LNCaP clone FGC (cell line): ENCODE measurements around the gene PFN4.
A peak's percentile ranks its signal among the peaks of the same experiment; 100 is the strongest.

Experiments used
- DNase-seq: peaks from one replicate; pipeline ENCODE4 v3.0.0-alpha.2; 2011; ENCODE audit warnings: low read depth
- H3K4me3 ChIP-seq: 2 replicates; pipeline ENCODE4 v1.5.1; 2011; ENCODE audit warnings: mild to moderate bottlenecking, low read depth, low read length, control low read depth
- TF ChIP-seq, protein P1 (sequence below): IDR thresholded peaks from 2 replicates; pipeline ENCODE4 v1.5.1; 2012; ENCODE audit warnings: mild to moderate bottlenecking; ENCODE audit not compliant: control insufficient read depth, insufficient read depth; ENCODE audit errors: extremely low read depth

The PFN4 gene

DNA sequence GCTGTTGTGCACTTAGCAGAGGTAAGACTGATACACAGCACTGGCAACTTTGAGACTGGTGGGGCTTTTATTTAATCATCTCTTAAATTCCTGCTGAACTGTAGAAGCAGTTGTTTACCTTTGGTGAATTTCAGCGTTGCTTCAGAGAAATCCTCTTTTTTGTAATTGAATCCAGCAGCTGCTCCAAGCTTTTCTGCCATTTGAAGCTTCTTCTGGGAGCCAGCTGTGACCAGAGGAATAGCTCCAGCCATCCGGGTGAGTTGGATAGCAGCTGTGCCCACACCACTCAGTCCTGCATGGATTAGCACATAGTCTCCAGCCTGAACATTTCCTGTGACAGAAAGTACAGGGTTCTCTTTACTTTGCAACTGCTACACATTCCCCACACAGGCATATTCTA lies 42.4 kb downstream of the PFN4 start:
- no peak for DNase-seq
- no peak overlapping the region for H3K4me3 ChIP-seq
- TF ChIP-seq, protein P1, sequence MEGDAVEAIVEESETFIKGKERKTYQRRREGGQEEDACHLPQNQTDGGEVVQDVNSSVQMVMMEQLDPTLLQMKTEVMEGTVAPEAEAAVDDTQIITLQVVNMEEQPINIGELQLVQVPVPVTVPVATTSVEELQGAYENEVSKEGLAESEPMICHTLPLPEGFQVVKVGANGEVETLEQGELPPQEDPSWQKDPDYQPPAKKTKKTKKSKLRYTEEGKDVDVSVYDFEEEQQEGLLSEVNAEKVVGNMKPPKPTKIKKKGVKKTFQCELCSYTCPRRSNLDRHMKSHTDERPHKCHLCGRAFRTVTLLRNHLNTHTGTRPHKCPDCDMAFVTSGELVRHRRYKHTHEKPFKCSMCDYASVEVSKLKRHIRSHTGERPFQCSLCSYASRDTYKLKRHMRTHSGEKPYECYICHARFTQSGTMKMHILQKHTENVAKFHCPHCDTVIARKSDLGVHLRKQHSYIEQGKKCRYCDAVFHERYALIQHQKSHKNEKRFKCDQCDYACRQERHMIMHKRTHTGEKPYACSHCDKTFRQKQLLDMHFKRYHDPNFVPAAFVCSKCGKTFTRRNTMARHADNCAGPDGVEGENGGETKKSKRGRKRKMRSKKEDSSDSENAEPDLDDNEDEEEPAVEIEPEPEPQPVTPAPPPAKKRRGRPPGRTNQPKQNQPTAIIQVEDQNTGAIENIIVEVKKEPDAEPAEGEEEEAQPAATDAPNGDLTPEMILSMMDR, result no peak

GRCh38 chr2:24077879-24078278 lies 45.3 kb downstream of the PFN4 start:
- DNase-seq, result no peak
- TF ChIP-seq, protein P1, result no peak
- H3K4me3 ChIP-seq, result peak overlapping the region; percentile 80

DNA sequence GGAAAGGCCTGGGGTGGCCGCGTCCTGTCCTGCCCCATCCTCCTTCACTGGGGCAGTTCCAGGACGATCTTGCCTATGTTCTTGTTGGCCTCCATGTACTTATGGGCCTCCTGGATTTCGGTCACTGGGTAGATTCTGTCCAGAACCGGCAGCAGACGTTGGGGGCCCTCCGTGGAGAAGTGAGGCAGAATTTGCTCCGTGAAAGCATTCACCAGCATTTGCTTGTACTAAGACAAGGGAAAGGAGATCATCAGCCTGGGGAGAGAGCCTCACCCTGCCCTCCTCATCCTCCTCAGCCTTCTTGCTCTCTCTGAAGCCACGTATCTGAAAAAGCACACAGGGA lies 45.6 kb downstream of the PFN4 start:
- peak overlapping the region; percentile 80 for H3K4me3 ChIP-seq
- no peak for DNase-seq
- TF ChIP-seq, protein P1, result no peak

GRCh38 chr2:24076849-24077534 lies 46.1 kb downstream of the PFN4 start:
- TF ChIP-seq, protein P1, result no peak
- H3K4me3 ChIP-seq, result peak overlapping the region; percentile 80
- DNase-seq, result no peak

DNA sequence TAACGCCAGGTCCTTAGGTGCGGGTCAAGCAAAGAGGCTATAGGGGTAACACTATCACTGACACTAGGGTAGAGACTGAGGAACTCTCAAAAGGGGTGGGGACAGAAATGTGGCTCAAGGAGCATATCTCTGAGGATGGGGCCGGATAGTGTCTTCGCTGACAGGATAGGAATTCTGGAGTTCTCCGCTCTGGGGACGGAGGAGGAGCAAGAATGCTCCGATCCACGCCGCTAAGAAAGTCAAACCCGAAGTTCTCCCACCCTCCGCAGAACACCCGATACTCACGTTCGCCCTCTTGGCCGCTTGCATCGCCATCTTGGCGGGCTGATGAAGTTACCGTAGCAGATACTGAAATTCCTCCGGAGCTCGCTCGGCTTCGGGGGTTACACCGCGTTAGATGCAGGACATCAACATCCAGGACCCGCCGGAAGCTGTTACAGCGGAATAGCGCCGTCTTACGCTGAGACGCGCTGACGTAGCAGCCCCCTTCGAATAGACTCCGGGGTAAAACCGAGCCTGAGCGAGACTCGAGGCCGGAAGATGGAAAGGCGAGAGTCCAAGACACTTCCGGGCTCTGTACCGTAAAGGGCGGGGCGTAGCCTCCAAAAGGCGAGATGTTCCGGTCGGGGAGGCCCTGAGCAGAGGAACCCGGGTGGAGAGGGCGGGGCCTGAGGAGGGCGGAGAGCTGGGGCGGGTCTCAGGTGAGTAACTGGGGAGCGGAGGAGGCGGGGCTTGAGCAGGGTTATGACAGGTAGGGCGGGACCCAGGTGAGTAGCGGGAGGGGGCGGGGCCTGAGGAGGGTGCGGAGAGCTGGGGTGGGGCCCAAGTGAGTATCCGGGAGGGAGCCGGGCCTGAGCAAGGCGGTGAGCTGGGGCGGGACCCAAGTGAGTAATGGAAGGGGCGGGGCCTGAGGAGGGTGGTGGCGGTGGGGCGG lies 47.0 kb downstream of the PFN4 start, which contains the start of gene SF3B6:
Gene SF3B6, minus strand, starts transcription at position 412 of the 934 bp plus-strand sequence. Its CDS starts 97 bp downstream, at position 315.
- DNase-seq, result peak; percentile 98
- peak within 1 kb of the TSS; percentile 81 for H3K4me3 ChIP-seq
- TF ChIP-seq, protein P1, result no peak

DNA sequence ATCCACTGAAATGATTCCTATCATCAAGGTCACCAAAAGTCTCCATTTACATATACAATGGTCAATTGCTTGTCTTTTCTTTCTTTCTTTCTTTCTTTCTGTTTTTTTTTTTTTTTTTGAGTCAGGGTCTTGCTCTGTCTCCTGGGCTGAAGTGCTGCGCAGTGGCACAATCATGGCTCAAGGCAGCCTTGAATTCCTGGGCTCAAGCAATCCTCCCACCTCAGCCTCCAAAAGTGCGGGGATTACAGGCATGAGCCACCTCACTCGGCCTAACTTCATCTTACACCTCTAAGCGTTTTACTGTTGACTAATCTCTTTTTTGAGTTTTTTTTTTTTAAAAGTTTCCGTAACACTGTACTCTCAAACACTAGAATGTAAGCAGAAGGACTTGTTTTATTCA lies 47.9 kb downstream of the PFN4 start:
- H3K4me3 ChIP-seq, result peak overlapping the region; percentile 81
- TF ChIP-seq, protein P1, result no peak
- DNase-seq, result no peak
